ENCODE measurements around the gene CPED1. TPM values are rescaled to one million over a fixed set of nuclear protein-coding genes. Genes with fewer than 3 reads are reported as not detected.

CPED1 gene
- total RNA-seq, 5 donors from 2014 or later (not counting 1 experiment from before 2014, with no cell fraction given) = 0.73 to 1.4 (median 0.96) TPM; not detected in 2

DNA sequence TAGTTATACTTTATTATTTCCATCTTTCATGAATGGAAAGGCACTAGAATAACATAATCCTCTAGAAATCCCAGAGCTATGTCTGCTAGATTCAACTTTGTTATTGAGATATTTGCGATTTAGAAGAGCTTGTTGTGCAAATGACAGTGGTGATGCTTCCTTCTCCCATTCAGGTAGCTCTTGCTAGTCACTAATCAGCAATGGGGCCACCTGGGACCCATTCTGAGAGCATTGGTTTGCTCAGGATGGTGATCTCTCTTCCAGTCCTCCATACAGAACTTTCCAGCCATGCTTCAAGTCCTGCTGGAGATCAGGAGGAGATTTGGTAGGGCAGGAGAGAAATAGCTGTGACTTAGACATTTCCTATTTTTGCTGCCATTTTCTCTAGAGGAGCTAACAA lies 274.5 kb downstream of the CPED1 start:
- no peak overlapping the region for H3K27ac Mint-ChIP-seq
- H3K4me1 ChIP-seq (ENCODE audit: control insufficient read depth in 1 of 2, extremely low read depth in 1 of 2, insufficient read depth in 2 of 2, low read length in 2 of 2) = no peaks in the 10 kb centered on the region
- no peaks in the 10 kb centered on the region for H3K27me3 Mint-ChIP-seq
- H3K36me3 Mint-ChIP-seq = no peaks in the 10 kb centered on the region
- H3K4me3 Mint-ChIP-seq = no peak overlapping the region
- no peak for DNase-seq
- H3K4me1 Mint-ChIP-seq = no peaks in the 10 kb centered on the region
- no peaks in the 10 kb centered on the region for H3K27me3 ChIP-seq (replicated peaks in 1 of 2; ENCODE audit: control insufficient read depth in 2 of 2, extremely low read depth in 1 of 2, insufficient read depth in 2 of 2, low read length in 1 of 2)
- POLR2A ChIA-PET = no interaction called here
- H3K36me3 ChIP-seq (ENCODE audit: control insufficient read depth in 2 of 2, extremely low read depth in 1 of 2, insufficient read depth in 1 of 2, low read length in 1 of 2) = no peaks in the 10 kb centered on the region
- H3K9me3 ChIP-seq = no peaks in the 10 kb centered on the region
- CTCF ChIA-PET = no interaction called here
- H3K4me3 ChIP-seq (ENCODE audit: control insufficient read depth in 1 of 2, extremely low read depth in 1 of 2, low read length in 1 of 2) = no peak overlapping the region
- no peak for ATAC-seq (replicated peaks in 1 of 4)
- no peaks in the 10 kb centered on the region for H3K9me3 Mint-ChIP-seq
- WGBS (ENCODE audit: insufficient coverage) = no CpG with 5 or more reads among the region's 1 CpG
- no peak overlapping the region for H3K27ac ChIP-seq (ENCODE audit: low read length)

GRCh38 chr7:121266307-121266894 lies 277.9 kb downstream of the CPED1 start:
- no peak overlapping the region for H3K27ac ChIP-seq (ENCODE audit: low read length)
- peaks cover 0 to 4% (median 0%) of the 10 kb centered on the region in 3 donors for H3K9me3 Mint-ChIP-seq
- no peaks in the 10 kb centered on the region for H3K27me3 ChIP-seq (replicated peaks in 1 of 2; ENCODE audit: control insufficient read depth in 2 of 2, extremely low read depth in 1 of 2, insufficient read depth in 2 of 2, low read length in 1 of 2)
- peaks cover 0 to 8% of the 10 kb centered on the region in 2 donors for H3K27me3 Mint-ChIP-seq
- H3K4me3 Mint-ChIP-seq = no peak overlapping the region
- H3K4me1 Mint-ChIP-seq = no peaks in the 10 kb centered on the region
- no peaks in the 10 kb centered on the region for H3K9me3 ChIP-seq
- no peaks in the 10 kb centered on the region for H3K4me1 ChIP-seq (ENCODE audit: control insufficient read depth in 1 of 2, extremely low read depth in 1 of 2, insufficient read depth in 2 of 2, low read length in 2 of 2)
- WGBS (ENCODE audit: insufficient coverage) = no CpG with 5 or more reads among the region's 3 CpGs
- H3K4me3 ChIP-seq (ENCODE audit: control insufficient read depth in 1 of 2, extremely low read depth in 1 of 2, low read length in 1 of 2) = no peak overlapping the region
- DNase-seq (no peak), ATAC-seq (replicated peaks in 1 of 4) (no peak)
- no peak overlapping the region for H3K27ac Mint-ChIP-seq
- ChIA-PET POLR2A (no interaction called here), CTCF (no interaction called here)
- H3K36me3 ChIP-seq (ENCODE audit: control insufficient read depth in 2 of 2, extremely low read depth in 1 of 2, insufficient read depth in 1 of 2, low read length in 1 of 2) = no peaks in the 10 kb centered on the region
- no peaks in the 10 kb centered on the region for H3K36me3 Mint-ChIP-seq

GRCh38 chr7:121267612-121268011 lies 279.1 kb downstream of the CPED1 start:
- H3K4me1 Mint-ChIP-seq = no peaks in the 10 kb centered on the region
- H3K4me3 ChIP-seq (ENCODE audit: control insufficient read depth in 1 of 2, extremely low read depth in 1 of 2, low read length in 1 of 2) = no peak overlapping the region
- no peaks in the 10 kb centered on the region for H3K4me1 ChIP-seq (ENCODE audit: control insufficient read depth in 1 of 2, extremely low read depth in 1 of 2, insufficient read depth in 2 of 2, low read length in 2 of 2)
- H3K27me3 Mint-ChIP-seq = peaks cover under 1 to 8% of the 10 kb centered on the region in 2 donors
- DNase-seq (no peak), ATAC-seq (replicated peaks in 1 of 4) (no peak)
- no peak overlapping the region for H3K27ac ChIP-seq (ENCODE audit: low read length)
- no peaks in the 10 kb centered on the region for H3K36me3 ChIP-seq (ENCODE audit: control insufficient read depth in 2 of 2, extremely low read depth in 1 of 2, insufficient read depth in 1 of 2, low read length in 1 of 2)
- POLR2A ChIA-PET = no interaction called here
- no peaks in the 10 kb centered on the region for H3K27me3 ChIP-seq (replicated peaks in 1 of 2; ENCODE audit: control insufficient read depth in 2 of 2, extremely low read depth in 1 of 2, insufficient read depth in 2 of 2, low read length in 1 of 2)
- 50% methylated on average over 1 of the region's 1 CpG for WGBS (ENCODE audit: insufficient coverage)
- H3K4me3 Mint-ChIP-seq = no peak overlapping the region
- CTCF ChIA-PET = no interaction called here
- no peaks in the 10 kb centered on the region for H3K36me3 Mint-ChIP-seq
- H3K27ac Mint-ChIP-seq = no peak overlapping the region
- H3K9me3 ChIP-seq = no peaks in the 10 kb centered on the region
- H3K9me3 Mint-ChIP-seq = peaks cover 0 to 4% (median 0%) of the 10 kb centered on the region in 3 donors

GRCh38 chr7:121269798-121270197 lies 281.3 kb downstream of the CPED1 start:
- H3K4me3 Mint-ChIP-seq = no peak overlapping the region
- CTCF ChIA-PET = no interaction called here
- Histone ChIP-seq H3K4me3 (ENCODE audit: control insufficient read depth in 1 of 2, extremely low read depth in 1 of 2, low read length in 1 of 2) (no peak overlapping the region), H3K4me1 (ENCODE audit: control insufficient read depth in 1 of 2, extremely low read depth in 1 of 2, insufficient read depth in 2 of 2, low read length in 2 of 2) (no peaks in the 10 kb centered on the region), H3K27ac (ENCODE audit: low read length) (no peak overlapping the region), H3K9me3 (no peaks in the 10 kb centered on the region), H3K27me3 (replicated peaks in 1 of 2; ENCODE audit: control insufficient read depth in 2 of 2, extremely low read depth in 1 of 2, insufficient read depth in 2 of 2, low read length in 1 of 2) (no peaks in the 10 kb centered on the region), H3K36me3 (ENCODE audit: control insufficient read depth in 2 of 2, extremely low read depth in 1 of 2, insufficient read depth in 1 of 2, low read length in 1 of 2) (no peaks in the 10 kb centered on the region)
- no peaks in the 10 kb centered on the region for H3K36me3 Mint-ChIP-seq
- H3K9me3 Mint-ChIP-seq = peaks cover 0 to 4% (median 0%) of the 10 kb centered on the region in 3 donors
- 100% methylated on average over 1 of the region's 3 CpGs for WGBS (ENCODE audit: insufficient coverage)
- H3K4me1 Mint-ChIP-seq = no peaks in the 10 kb centered on the region
- POLR2A ChIA-PET = no interaction called here
- no peak overlapping the region for H3K27ac Mint-ChIP-seq
- H3K27me3 Mint-ChIP-seq = peaks cover 2 to 8% of the 10 kb centered on the region in 2 donors
- ATAC-seq (replicated peaks in 1 of 4) (no peak), DNase-seq (no peak)

DNA sequence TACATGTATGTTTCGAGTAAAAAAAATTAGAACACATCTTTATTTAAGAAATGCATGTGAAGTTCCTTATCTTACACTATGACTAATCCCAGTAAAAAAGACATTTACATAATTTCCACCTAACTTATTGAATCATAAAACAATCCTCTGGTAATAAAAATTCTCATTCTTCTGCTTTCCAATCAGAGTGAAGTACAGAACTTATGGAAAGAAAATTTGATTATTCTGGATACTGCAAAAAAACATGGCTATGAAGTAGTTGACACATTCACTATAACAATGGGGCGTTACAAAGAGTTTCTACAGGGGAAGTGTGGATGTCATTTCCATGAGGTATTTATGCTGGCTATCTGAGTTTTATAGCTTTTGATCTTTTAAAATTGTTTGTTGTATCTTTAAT lies 282.6 kb downstream of the CPED1 start:
- Mint-ChIP-seq H3K27me3 (peaks cover 3 to 8% of the 10 kb centered on the region in 2 donors), H3K9me3 (peaks cover 0 to 4% (median 0%) of the 10 kb centered on the region in 3 donors), H3K27ac (no peak overlapping the region), H3K4me3 (no peak overlapping the region), H3K36me3 (no peaks in the 10 kb centered on the region), H3K4me1 (no peaks in the 10 kb centered on the region)
- no peaks in the 10 kb centered on the region for H3K4me1 ChIP-seq (ENCODE audit: control insufficient read depth in 1 of 2, extremely low read depth in 1 of 2, insufficient read depth in 2 of 2, low read length in 2 of 2)
- H3K27me3 ChIP-seq (replicated peaks in 1 of 2; ENCODE audit: control insufficient read depth in 2 of 2, extremely low read depth in 1 of 2, insufficient read depth in 2 of 2, low read length in 1 of 2) = no peaks in the 10 kb centered on the region
- POLR2A ChIA-PET = no interaction called here
- H3K36me3 ChIP-seq (ENCODE audit: control insufficient read depth in 2 of 2, extremely low read depth in 1 of 2, insufficient read depth in 1 of 2, low read length in 1 of 2) = no peaks in the 10 kb centered on the region
- H3K27ac ChIP-seq (ENCODE audit: low read length) = no peak overlapping the region
- no CpG with 5 or more reads among the region's 2 CpGs for WGBS (ENCODE audit: insufficient coverage)
- no peak for ATAC-seq (replicated peaks in 1 of 4)
- no peaks in the 10 kb centered on the region for H3K9me3 ChIP-seq
- no peak overlapping the region for H3K4me3 ChIP-seq (ENCODE audit: control insufficient read depth in 1 of 2, extremely low read depth in 1 of 2, low read length in 1 of 2)
- DNase-seq = no peak
- CTCF ChIA-PET = no interaction called here

GRCh38 chr7:121271916-121272315 lies 283.4 kb downstream of the CPED1 start:
- Histone ChIP-seq H3K9me3 (no peaks in the 10 kb centered on the region), H3K27ac (ENCODE audit: low read length) (no peak overlapping the region), H3K27me3 (replicated peaks in 1 of 2; ENCODE audit: control insufficient read depth in 2 of 2, extremely low read depth in 1 of 2, insufficient read depth in 2 of 2, low read length in 1 of 2) (no peaks in the 10 kb centered on the region), H3K4me1 (ENCODE audit: control insufficient read depth in 1 of 2, extremely low read depth in 1 of 2, insufficient read depth in 2 of 2, low read length in 2 of 2) (no peaks in the 10 kb centered on the region), H3K36me3 (ENCODE audit: control insufficient read depth in 2 of 2, extremely low read depth in 1 of 2, insufficient read depth in 1 of 2, low read length in 1 of 2) (no peaks in the 10 kb centered on the region), H3K4me3 (ENCODE audit: control insufficient read depth in 1 of 2, extremely low read depth in 1 of 2, low read length in 1 of 2) (no peak overlapping the region)
- ChIA-PET CTCF (no interaction called here), POLR2A (interaction anchor here in 1 of 2 donors (0.7 kb wide), 1 partner anchor 484 kb away, joined by 3 read pairs; no protein-coding TSS in a partner anchor)
- no peak for DNase-seq
- no peak overlapping the region for H3K4me3 Mint-ChIP-seq
- peaks cover 8 to 9% of the 10 kb centered on the region in 2 donors for H3K27me3 Mint-ChIP-seq
- no peaks in the 10 kb centered on the region for H3K36me3 Mint-ChIP-seq
- no peak for ATAC-seq (replicated peaks in 1 of 4)
- H3K4me1 Mint-ChIP-seq = no peaks in the 10 kb centered on the region
- WGBS (ENCODE audit: insufficient coverage) = no CpG with 5 or more reads among the region's 2 CpGs
- no peak overlapping the region for H3K27ac Mint-ChIP-seq
- peaks cover 0 to 4% (median 0%) of the 10 kb centered on the region in 3 donors for H3K9me3 Mint-ChIP-seq

- POLR2A ChIA-PET = no interaction called here
- Mint-ChIP-seq H3K27me3 (peaks cover 11 to 13% of the 10 kb centered on the region in 2 donors), H3K4me3 (no peak overlapping the region), H3K27ac (no peak overlapping the region), H3K9me3 (peaks cover 0 to 4% (median 0%) of the 10 kb centered on the region in 3 donors), H3K4me1 (no peaks in the 10 kb centered on the region), H3K36me3 (no peaks in the 10 kb centered on the region)
- H3K36me3 ChIP-seq (ENCODE audit: control insufficient read depth in 2 of 2, extremely low read depth in 1 of 2, insufficient read depth in 1 of 2, low read length in 1 of 2) = no peaks in the 10 kb centered on the region
- DNase-seq = no peak
- no peak for ATAC-seq (replicated peaks in 1 of 4)
- no CpG with 5 or more reads among the region's 1 CpG for WGBS (ENCODE audit: insufficient coverage)
- no peak overlapping the region for H3K4me3 ChIP-seq (ENCODE audit: control insufficient read depth in 1 of 2, extremely low read depth in 1 of 2, low read length in 1 of 2)
- no peak overlapping the region for H3K27ac ChIP-seq (ENCODE audit: low read length)
- no peaks in the 10 kb centered on the region for H3K9me3 ChIP-seq
- no peaks in the 10 kb centered on the region for H3K27me3 ChIP-seq (replicated peaks in 1 of 2; ENCODE audit: control insufficient read depth in 2 of 2, extremely low read depth in 1 of 2, insufficient read depth in 2 of 2, low read length in 1 of 2)
- H3K4me1 ChIP-seq (ENCODE audit: control insufficient read depth in 1 of 2, extremely low read depth in 1 of 2, insufficient read depth in 2 of 2, low read length in 2 of 2) = no peaks in the 10 kb centered on the region
- CTCF ChIA-PET = no interaction called here
Observed at GRCh38 chr7:121272676-121273075, 284.2 kb downstream of the CPED1 start.
